Gastroesophageal sphincter (tissue), 3 donors: ENCODE data around the gene KLHL28.

Experiments
- CTCF ChIP-seq, 4 experiments: fragments of 200-600 bp in 2 of 4; fragments of 450-650 bp in 2 of 4; sonication (generic) in 1 of 4; IDR thresholded peaks; one replicate each; pipeline ENCODE4 v1.5.1; 2017 to 2019; ENCODE audit warnings: antibody characterized with exemption in 4 of 4, mild to moderate bottlenecking in 2 of 4, moderate library complexity in 2 of 4
- EP300 ChIP-seq: sonication (generic); formaldehyde crosslinking; IDR thresholded peaks from one replicate; pipeline ENCODE4 v1.6.1; 2017; ENCODE audit warnings: antibody characterized with exemption, mild to moderate bottlenecking
- POLR2A ChIP-seq, 2 donors: fragments of 450-650 bp; IDR thresholded peaks; one replicate each; pipeline ENCODE4 v1.6.1; 2017; ENCODE audit warnings: antibody characterized with exemption in 2 of 2, mild to moderate bottlenecking in 2 of 2, moderate library complexity in 1 of 2
- POLR2AphosphoS5 ChIP-seq: sonication (generic); formaldehyde crosslinking; IDR thresholded peaks from one replicate; pipeline ENCODE4 v1.6.1; 2017; ENCODE audit warnings: antibody characterized with exemption

DNA sequence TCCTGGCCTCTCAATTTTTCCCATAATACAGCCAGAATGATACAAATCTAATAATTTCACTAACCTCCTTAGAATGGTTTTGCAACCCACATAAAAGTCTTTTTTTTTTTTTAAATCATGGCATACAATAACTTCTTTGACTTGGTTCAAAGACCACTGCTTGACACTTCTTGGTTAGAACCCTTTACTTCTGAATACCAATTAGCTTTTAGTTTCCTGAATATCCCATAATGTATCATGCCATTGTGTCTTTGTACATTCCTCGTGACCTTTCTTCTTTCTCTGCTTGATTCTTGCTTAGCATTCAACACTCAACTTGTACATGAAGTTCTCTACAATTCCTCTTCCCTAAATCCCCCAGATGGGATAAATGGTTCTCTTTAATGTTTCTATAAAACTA is 19.3 kb downstream of the KLHL28 start:
- TF ChIP-seq POLR2A (IDR thresholded peaks at IDR 0.05) (no peak), CTCF (IDR thresholded peaks at IDR 0.05) (no peak), POLR2AphosphoS5 (no peak), EP300 (no peak)
